Epithelial cell of esophagus (primary cell): ENCODE results near the gene UNC5C.

Experiments used
- DNase-seq: peaks from one replicate; pipeline ENCODE4 v3.0.0; 2010; ENCODE audit warnings: low read depth
- H3K4me3 ChIP-seq: 2 replicates; pipeline ENCODE4 v1.5.1; 2011; ENCODE audit warnings: mild to moderate bottlenecking, low read length, control low read depth
- CTCF ChIP-seq: IDR thresholded peaks from 2 replicates; pipeline ENCODE4 v1.5.1; 2011; ENCODE audit warnings: low read depth, mild to moderate bottlenecking, low read length, control low read depth, inconsistent platforms; ENCODE audit not compliant: insufficient read depth; ENCODE audit errors: missing control alignments

The UNC5C gene

GRCh38 chr4:95318483-95318882 lies 230.3 kb downstream of the UNC5C start:
- H3K4me3 ChIP-seq, result no peak overlapping the region
- DNase-seq, result no peak
- TF ChIP-seq CTCF, result no peak

GRCh38 chr4:95318044-95318443 lies 230.7 kb downstream of the UNC5C start:
- H3K4me3 ChIP-seq, result no peak overlapping the region
- no peak for TF ChIP-seq CTCF
- no peak for DNase-seq

- no peak overlapping the region for H3K4me3 ChIP-seq
- TF ChIP-seq CTCF, result no peak
- no peak for DNase-seq
These were observed 231.5 kb downstream of the UNC5C start for GRCh38 chr4:95317085-95317793.

GRCh38 chr4:95314573-95314972 lies 234.2 kb downstream of the UNC5C start:
- TF ChIP-seq CTCF, result no peak
- H3K4me3 ChIP-seq, result no peak overlapping the region
- no peak for DNase-seq

GRCh38 chr4:95304898-95305297 lies 243.9 kb downstream of the UNC5C start:
- DNase-seq, result peak; percentile 56
- TF ChIP-seq CTCF, result no peak
- no peak overlapping the region for H3K4me3 ChIP-seq

- H3K4me3 ChIP-seq, result no peak overlapping the region
- no peak for DNase-seq
- no peak for TF ChIP-seq CTCF
These were observed 248.5 kb downstream of the UNC5C start for GRCh38 chr4:95300304-95300703.

- H3K4me3 ChIP-seq, result no peak overlapping the region
- DNase-seq, result no peak
- no peak for TF ChIP-seq CTCF
These were observed 252.7 kb downstream of the UNC5C start for GRCh38 chr4:95296052-95296451.
